HS-27A (cell line): ENCODE measurements around the gene CACNA2D3.
"Not testable (repeated sequence)": the region's sequence is repeated elsewhere in the genome, so short reads cannot be mapped to it uniquely, and the experiment has no call there.

Experiments
- DNase-seq: peaks from one replicate; pipeline ENCODE4 v3.0.0-alpha.2; 2012; ENCODE audit warnings: low read depth, missing footprints

The CACNA2D3 gene

DNA sequence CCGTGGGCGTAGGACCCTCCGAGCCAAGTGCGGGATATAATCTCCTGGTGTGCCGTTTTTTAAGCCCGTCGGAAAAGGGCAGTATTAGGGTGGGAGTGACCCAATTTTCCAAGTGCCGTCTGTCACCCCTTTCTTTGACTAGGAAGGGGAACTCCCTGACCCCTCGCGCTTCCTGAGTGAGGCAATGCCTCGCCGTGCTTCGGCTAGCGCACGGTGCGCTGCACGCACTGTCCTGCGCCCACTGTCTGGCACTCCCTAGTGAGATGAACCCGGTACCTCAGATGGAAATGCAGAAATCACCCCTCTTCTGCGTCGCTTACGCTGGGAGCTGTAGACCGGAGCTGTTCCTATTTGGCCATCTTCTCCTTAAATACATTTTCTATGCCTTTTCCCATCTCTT lies 342.2 kb downstream of the CACNA2D3 start:
- not testable (repeated sequence) for DNase-seq

DNA sequence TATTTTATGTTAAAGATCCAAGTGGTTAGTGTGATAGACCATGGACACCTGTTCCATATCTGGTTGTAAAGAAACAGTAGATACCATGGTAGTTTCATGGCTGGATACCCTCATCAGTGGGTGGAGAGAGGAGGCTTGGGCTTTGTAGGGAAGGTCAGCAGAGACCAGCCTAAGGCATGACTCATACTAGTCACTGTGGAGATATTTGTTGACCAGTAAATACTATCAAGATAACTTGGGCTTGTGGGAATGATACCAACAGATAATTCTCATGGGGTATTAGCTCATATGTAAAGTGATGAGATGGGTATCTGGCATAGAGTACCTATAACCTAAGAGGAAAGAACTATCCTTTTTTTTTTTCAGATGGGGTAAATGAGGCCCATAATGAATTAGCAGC lies 354.5 kb downstream of the CACNA2D3 start:
- DNase-seq = no peak

DNA sequence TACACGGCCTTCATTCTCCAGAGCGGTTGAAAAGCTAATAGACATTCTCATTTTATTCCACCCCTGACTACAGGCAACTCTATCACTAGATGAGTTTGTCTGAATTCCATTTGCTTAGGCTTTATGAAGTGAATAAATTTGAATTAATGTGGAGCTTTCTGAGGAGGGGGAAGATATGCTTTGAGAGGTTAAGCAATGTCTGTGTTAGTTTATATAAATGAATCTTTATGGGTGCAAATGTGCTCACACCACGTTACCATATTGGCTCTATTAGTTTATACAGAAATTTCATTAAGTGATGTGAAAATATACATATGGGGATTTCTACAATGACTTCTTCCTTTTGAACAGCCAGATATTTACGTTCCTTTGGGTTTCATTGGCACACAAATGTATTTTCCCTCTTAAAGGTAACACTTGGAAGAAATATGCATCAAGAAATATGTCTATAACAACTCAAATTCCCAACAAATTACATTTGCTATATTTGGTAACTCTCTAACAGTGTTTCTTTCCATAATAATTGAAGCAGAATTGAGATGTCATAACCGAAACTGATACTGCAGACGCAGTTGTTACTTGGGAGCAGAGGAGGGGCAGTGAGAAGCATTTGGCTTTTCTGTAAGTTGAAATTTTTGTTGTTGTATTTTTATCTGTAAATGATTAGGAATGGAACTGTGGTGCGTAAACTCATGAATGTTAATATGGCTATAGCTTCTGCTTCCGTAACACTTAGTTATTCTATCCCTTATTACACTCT lies 359.4 kb downstream of the CACNA2D3 start:
- DNase-seq = no peak

DNA sequence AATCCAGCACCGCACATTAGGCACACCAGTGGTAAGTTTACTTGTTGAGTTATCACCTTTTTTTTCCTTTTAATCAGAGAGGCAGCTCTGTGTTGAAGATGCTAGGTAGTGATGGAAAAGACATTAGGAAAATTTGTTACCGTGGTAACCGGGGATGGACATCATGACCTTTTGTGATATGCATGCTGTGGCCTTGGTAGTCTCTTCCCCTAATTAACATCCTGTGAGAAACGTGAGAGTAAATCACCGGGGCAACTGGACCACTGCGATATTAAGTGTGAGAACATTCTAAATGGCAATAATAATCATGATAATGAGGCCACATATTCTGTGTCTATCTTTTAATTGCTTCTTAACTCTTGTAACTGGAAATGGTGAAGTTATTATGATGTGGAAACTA lies 362.0 kb downstream of the CACNA2D3 start:
- DNase-seq = no peak

DNA sequence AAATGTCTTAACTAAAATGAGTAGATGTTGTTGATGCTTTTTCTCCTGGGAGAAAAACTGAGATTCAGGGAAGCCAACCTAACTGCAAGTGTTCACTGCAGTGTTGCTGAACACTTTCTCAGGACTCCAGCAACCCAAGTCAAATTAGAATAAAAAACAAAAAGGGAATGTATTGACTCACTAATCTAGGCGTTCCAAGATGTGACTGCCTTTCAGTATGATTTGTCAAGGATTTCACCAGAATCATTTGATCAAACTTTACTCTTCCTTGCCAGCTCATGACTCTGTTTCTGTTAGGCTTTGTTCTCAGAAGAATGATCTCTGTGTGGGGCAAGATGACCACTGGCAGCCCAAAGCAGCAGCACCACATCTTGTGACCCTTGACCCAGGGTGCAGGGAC lies 364.0 kb downstream of the CACNA2D3 start:
- no peak for DNase-seq

DNA sequence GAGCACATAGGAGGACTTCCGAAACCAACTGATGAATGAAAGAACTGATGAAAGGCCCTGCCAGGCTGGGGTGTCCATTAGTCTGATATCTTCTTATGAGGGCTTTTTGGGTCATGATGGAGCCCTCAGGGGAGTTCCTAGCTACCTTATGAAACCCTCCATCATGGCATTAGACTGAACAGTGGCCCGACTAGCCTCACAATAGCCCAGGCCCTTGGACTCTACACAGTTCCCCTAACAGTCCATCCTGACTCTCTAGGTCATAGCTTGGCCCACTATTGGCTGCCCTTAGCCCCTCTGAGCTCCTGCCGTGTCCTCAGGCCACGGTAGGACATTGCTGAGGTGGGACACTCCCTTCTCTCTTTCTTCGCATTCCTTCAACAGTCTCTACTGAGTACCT lies 365.9 kb downstream of the CACNA2D3 start:
- no peak for DNase-seq

DNA sequence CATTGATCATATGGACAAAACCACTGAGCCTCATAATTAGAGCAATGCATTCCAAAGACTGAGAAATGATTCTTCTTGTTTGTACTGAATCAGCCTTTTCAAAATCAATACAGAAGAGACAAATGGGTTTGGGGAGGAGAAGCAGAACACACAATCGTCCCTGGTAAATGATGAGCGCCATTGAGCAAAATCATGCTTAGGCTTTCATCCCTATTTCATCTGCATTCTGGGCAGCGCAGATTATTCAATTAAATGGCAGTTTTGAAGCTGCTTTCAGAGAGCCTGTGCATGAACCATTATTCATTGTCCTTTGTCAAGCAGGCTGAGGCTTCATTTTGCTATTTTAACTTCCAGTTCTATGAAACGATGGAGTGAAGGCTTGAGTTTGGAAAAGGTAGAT lies 371.9 kb downstream of the CACNA2D3 start:
- DNase-seq = no peak

DNA sequence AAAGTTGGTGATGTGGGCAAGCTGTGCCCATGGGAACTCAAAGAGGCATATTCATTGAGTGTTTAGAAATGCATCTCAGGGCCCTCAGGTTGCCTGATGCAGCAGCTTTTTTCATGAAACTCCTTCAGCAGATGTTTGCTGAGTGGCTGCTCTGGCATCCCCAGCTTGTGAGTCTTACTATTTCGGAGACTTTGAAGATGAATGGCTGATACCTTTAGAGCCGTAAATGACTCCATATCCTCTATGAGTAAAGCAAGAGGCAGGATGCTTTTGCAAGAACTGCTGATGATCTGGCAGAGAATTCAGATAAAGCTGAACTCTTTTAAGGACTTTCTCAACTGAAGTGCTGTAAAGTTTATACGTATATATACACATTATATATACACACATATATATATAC lies 384.3 kb downstream of the CACNA2D3 start:
- DNase-seq = no peak

DNA sequence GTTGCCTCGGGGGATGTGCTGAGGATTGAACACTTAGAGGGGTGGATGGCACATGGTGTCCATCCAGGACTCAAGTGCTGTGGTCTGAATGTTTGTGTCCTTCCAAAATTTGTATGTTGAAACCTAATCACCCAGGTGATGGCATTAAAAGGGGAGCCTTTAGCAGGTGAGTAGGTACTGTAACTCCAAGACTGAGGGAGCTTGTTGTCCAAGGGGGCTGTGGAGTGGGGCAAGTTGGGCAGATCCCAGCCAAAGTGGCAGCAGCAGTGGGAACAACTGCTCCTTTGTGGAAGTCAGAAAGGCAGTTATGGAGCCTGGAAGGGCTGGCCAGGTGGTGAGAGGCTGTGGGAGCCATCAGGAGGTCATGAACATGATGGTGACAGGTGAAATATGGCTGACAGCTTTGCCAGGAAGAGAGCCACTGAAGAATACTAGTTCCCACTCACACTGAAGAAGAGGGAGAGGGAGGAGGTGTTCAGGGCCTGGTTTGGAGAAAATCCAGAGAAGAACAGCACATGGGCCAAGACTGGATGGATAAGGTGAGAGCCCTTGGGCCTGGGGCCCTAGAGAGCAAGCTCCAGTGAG lies 385.6 kb downstream of the CACNA2D3 start:
- no peak for DNase-seq

DNA sequence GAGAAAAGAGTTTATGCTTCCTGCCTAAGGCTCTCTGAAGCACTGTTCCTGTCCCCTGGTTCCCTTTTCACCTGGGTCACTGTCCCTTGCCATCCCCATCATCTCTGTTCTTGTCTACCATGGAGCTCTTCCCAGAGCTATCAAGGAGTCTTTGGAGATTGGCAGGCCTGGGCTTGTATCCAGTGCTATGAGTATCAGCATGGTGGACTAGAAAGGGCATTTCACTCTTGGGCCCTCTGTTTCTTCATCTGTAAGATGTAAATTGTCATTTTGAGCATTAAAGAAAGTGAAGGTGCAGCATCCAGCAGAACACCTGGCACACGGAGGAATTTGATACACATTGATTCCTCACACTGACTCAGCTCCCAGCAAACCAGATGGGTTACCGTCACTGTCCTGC lies 388.2 kb downstream of the CACNA2D3 start:
- DNase-seq = no peak

DNA sequence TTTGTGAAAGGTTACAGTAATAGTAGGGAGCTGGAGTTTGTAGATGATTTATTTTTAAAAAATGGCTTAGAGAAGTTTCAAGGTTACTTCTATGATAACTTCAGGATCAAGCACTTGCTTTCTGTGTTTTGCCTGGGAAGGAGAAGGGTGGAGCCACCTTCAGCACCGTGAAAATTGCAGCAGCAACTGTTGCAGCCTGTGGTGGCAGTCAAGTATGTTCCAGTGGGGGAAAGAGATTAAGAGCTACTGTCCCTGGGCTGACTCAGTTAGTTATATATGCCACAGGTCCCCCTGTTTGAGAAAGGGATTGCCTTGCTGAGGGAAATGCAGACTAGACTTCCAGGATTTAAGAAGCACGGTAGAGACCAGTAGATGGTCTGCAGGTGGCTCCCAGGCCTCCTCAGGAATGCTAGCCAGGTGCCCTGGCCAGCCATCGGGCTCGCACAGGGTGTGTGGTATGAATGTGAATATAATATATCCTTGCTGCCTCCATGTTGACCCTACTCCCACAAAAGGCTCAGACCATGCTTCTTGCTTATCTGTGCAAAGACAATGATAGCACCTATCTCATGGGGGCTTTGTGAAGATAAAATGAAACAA lies 389.5 kb downstream of the CACNA2D3 start:
- DNase-seq = no peak

DNA sequence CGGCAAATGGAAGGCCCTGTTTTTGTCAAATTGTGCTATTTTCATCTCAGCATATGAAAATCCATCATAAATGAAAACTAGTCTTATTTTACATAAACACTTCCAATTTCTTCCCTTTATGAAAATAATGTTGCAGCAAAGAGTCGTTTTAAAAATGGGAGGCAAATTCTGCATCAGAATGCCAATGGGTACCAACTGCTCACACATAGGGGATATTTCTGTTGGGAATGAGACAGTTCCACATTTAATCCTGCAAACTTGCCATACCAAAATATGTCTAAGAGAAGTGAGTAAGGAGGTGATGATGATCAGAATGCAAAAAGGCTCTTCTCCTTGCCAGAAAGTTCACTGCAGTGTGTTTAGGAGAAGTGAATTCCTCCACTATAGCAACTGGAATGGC lies 391.7 kb downstream of the CACNA2D3 start:
- DNase-seq = no peak

DNA sequence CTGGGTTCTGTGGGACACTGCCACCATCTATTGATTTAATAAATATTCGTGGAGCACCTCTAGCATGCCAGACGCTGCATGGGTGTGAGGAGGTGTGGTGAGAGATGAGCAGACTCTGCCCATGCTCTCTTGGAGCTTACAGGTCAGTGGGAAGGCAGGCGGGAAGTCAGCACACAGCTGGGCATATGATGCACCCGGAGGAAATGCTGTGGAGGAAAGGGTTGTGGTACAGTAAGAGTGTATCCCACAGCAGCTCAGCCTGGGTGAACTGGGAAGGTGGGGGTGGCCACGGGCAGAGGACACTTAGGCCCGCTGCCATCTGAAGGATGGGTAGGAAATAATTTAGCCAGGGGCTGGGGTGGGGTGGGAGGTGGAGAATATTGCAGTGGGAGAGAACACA lies 392.1 kb downstream of the CACNA2D3 start:
- DNase-seq = no peak

DNA sequence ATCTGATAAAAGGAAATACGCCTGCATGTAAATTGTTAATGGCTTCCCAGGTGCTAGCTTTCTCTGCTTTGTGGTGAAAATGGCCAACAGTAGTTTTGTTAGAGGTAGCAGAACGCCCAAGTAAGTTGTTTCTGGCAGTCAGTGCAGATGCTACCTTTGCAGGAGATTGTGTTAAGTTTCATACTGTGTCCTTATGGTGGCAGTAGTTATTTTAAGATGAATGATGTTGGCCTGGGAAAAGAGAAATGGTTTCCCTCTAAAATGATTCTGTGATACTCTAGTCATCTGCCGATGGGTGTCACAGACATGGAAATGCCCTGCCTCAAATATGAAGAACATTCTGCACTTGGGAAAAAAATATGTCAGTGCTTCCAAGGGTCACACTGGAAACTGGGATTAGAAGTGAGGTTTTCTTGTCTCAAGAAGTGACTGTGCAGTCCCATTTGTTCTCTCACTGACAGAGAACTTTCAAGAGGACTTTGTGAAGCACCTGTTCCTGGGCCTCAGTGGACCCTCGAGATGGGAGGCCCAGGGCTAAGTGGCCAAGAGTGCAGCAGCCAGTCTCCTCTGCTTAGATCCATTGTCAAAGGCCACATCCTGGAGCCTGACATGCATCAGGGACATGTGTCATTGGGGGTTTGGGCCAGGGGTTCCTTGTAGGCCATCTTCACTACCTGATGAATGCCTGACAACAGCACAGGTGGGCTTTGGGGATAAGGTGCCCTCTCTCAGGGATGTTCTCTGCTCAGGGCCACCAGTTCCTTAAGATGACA lies 393.3 kb downstream of the CACNA2D3 start:
- DNase-seq = no peak

DNA sequence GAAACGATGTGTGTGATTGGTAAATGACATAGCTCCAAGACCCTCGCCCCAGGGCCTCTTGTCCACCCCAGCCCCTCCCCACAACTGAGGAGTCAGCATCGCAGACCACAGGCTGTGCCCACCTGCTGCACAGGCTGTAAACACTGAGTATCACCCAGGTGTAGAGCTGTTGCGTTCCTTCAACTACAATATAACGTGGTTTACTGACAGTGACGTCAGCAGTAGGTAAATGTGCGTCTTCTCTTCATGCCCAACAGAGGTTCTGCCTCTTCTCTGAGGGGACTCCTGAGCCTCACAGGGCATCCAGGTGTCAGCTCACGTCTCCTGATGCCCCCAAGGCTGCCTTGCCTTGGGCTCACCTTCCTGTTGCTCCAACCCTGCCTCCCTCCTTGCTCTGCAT lies 395.1 kb downstream of the CACNA2D3 start:
- no peak for DNase-seq

DNA sequence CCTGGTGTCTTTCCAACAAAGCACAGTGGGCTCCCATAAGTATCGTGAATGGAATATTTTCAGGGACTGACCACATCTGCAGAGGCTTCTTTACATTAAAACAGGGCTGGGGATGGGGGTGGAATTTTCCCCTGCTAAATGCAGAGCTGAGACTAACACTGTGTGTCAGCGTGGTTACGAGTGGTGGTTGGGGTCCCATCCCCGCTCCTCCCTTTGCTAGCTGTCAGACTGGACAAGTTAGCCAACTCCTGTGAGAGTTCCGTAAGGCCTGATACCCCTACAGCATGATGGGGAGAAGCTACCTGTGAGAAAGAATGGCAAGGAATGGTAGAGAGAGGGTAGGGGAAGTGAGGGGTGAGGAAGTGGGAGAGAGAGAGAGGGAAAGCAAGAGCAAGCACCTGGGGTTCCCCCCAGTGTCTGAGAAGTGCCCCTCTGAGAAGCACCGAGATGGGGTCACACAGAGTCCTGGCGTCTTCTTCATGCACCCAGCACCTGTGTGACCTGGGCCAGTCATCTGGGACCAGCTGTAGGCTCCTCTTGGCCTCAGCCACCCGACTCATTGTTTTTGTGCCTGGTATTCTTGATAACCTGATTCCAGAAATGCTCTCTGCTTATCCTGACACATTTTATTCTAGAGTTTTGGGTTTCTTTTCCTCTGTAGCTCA lies 395.8 kb downstream of the CACNA2D3 start:
- DNase-seq = no peak

DNA sequence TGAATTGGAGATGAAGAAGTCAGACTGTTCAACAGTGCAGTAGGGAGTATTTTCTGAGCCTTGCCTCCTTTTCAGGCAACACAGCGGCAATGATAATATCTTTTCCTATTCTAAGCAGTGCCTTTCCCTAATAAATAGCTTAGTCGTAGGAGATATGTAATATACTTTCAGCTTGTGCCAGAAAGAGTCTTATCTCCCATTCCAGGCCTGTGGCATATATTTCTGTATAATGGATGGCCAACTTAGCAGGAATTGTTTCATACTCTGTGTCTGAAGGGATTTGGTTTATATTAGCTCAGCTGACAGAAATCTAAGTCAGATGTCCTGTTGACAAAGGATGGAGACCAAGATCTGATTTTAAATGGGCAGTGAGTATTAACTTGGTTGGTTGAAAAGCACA lies 397.1 kb downstream of the CACNA2D3 start:
- no peak for DNase-seq

DNA sequence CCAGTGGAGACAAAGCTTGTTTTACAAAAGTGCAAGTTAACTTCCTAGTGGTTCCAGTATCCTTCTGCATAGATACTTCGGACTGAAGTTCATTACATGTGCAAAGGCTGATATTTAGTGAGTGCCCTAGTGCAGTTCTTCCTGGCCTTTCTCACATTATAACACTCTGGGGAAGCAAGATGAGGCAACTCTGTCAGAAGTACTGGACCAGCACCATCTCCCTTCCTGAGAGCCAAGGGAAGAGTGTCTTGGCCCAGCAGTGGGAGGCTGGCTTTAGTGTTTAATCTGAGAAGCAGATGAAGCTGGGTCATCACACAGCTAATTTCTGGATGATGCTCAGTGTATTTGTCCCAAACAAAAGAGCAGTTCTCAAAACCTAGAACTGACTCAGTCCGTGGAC lies 397.7 kb downstream of the CACNA2D3 start:
- DNase-seq = no peak

DNA sequence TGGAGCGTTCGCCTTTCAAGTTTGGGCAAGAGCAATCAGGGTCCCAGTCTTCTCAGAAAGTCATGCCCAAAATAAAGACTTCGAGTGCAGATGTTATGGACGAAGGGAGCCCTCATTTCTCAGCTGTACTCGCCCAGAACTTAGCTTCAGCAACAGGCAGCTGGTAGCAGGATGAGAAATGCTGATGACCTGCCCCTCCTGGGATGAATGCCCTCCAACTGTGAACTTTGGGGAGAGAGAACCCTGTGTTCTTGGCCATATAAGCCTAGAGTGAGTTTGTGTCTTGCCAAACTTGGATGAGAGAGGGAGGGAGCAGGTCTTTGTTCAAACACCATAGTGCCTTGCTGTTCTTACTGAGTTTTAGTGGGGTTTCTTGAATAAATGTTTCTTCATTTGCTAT lies 405.2 kb downstream of the CACNA2D3 start:
- DNase-seq = no peak

DNA sequence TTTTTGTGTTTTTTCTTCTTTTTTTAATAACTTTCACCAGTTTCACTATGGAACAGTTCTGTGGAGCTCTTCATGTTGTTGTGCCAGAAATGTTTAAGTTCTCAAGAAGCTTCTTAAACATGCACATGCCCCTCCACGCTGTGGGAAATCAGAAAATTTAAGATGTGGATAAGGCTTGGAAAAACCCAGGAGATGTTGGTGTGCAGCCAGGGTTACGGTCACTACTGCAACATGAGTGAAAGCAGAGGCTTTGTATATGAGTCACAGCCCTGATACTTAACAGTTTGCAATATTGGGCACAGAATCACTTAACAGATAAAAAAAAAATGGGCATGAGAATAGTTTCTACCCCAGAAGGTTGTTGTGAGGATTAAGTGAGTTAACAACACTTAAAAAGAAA lies 405.6 kb downstream of the CACNA2D3 start:
- DNase-seq = no peak

DNA sequence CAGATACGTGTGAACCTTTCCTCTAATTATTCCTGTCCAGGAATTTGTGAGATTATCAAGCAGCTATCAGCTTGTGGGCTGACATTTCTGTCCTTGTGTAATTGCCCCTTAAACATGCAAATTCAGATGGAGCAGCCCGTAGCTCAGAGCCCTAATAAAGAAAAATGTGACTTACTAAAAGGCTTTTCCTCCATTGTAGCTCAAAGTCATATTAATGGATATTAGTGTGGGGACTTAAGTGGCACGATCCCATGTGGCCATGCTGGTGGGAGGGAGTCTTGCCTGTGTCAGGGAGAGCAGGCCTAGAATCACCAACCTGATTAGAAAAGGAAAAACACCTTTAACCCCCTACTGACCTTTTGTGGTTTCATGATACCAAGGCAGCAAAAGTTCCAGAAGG lies 406.3 kb downstream of the CACNA2D3 start:
- no peak for DNase-seq

DNA sequence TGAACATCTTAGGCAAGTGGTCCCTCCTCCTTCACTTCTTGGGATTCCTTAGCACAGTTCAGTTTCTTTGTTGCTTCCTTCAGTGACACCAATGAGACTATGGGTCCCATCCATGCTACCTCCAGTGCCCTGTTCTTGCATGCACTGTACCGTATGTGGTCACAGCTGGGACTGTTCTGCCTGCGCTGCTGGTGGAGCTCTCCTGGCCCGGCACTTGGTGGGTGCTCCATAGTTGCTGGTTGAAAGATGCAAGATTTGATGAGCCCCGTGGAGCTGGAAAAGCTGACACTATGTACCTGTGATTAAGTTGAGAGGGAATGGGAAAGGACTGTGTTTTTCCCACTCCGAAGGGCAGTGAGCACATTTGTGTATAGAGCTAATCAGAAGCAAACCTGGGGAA lies 407.7 kb downstream of the CACNA2D3 start:
- no peak for DNase-seq
